Loucy (cell line): ENCODE results near the gene HBB.

Experiments used
- H2AFZ ChIP-seq: fragments of 200-600 bp; sonication (generic); 2 replicates; pipeline ENCODE4 v1.6.0; 2016; ENCODE audit warnings: antibody characterized with exemption, mild to moderate bottlenecking, low read length, moderate library complexity
- H3F3A ChIP-seq: fragments of 200-600 bp; 2 replicates; pipeline ENCODE4 v1.6.0; 2016; ENCODE audit warnings: antibody characterized with exemption, low read depth, mild to moderate bottlenecking
- H3K27me3 ChIP-seq: fragments of 200-600 bp; sonication (generic); 2 replicates; pipeline ENCODE4 v1.6.1; 2014; ENCODE audit warnings: low read length, mild to moderate bottlenecking; ENCODE audit not compliant: insufficient read depth, poor library complexity, severe bottlenecking
- H3K36me3 ChIP-seq: fragments of 200-600 bp; sonication (generic); 2 replicates; pipeline ENCODE4 v1.6.1; 2016; ENCODE audit warnings: low read length; ENCODE audit not compliant: insufficient read depth
- H3K4me1 ChIP-seq: fragments of 200-600 bp; sonication (generic); 2 replicates; pipeline ENCODE4 v1.5.1; 2014; ENCODE audit warnings: low read length, mild to moderate bottlenecking; ENCODE audit not compliant: insufficient read depth, poor library complexity, severe bottlenecking
- H3K4me2 ChIP-seq: fragments of 200-600 bp; sonication (generic); 2 replicates; pipeline ENCODE4 v1.6.0; 2014; ENCODE audit warnings: antibody characterized with exemption, low read length, low read depth, mild to moderate bottlenecking; ENCODE audit not compliant: poor library complexity, severe bottlenecking
- H3K4me3 ChIP-seq: fragments of 200-600 bp; sonication (generic); 2 replicates; pipeline ENCODE4 v1.5.1; 2014; ENCODE audit warnings: low read length, mild to moderate bottlenecking, mixed read lengths; ENCODE audit not compliant: poor library complexity, severe bottlenecking
- H3K79me2 ChIP-seq: fragments of 200-600 bp; sonication (generic); 2 replicates; pipeline ENCODE4 v1.6.1; 2014; ENCODE audit warnings: low read length; ENCODE audit not compliant: insufficient read depth
- H3K9ac ChIP-seq: fragments of 200-600 bp; sonication (generic); 2 replicates; pipeline ENCODE4 v1.6.0; 2014; ENCODE audit warnings: mild to moderate bottlenecking, low read depth, low read length, moderate library complexity; ENCODE audit not compliant: poor library complexity, severe bottlenecking
- H3K9me2 ChIP-seq: fragments of 200-600 bp; sonication (generic); replicated peaks from 2 replicates; pipeline ENCODE4 v1.6.1; 2016; ENCODE audit warnings: low read depth, low read length, mixed read lengths
- H3K9me3 ChIP-seq: fragments of 200-600 bp; sonication (generic); 2 replicates; pipeline ENCODE4 v1.6.1; 2014; ENCODE audit warnings: mild to moderate bottlenecking, antibody characterized with exemption, low read length, low read depth; ENCODE audit not compliant: insufficient read depth
- H4K20me1 ChIP-seq: fragments of 200-600 bp; sonication (generic); 2 replicates; pipeline ENCODE4 v1.6.0; 2014; ENCODE audit warnings: antibody characterized with exemption, low read length, mild to moderate bottlenecking; ENCODE audit not compliant: insufficient read depth, poor library complexity, severe bottlenecking
- EZH2phosphoT487 ChIP-seq: fragments of 200-600 bp; IDR thresholded peaks from 2 replicates; pipeline ENCODE4 v1.6.1; 2018; ENCODE audit warnings: antibody characterized with exemption, mild to moderate bottlenecking, moderate library complexity, borderline replicate concordance
- TF ChIP-seq, protein P1 (sequence below): fragments of 200-600 bp; sonication (generic); conservative IDR thresholded peaks from 2 replicates; pipeline ENCODE4 v1.5.1; 2014; ENCODE audit warnings: mild to moderate bottlenecking, antibody characterized with exemption, low read length

Gene HBB

DNA sequence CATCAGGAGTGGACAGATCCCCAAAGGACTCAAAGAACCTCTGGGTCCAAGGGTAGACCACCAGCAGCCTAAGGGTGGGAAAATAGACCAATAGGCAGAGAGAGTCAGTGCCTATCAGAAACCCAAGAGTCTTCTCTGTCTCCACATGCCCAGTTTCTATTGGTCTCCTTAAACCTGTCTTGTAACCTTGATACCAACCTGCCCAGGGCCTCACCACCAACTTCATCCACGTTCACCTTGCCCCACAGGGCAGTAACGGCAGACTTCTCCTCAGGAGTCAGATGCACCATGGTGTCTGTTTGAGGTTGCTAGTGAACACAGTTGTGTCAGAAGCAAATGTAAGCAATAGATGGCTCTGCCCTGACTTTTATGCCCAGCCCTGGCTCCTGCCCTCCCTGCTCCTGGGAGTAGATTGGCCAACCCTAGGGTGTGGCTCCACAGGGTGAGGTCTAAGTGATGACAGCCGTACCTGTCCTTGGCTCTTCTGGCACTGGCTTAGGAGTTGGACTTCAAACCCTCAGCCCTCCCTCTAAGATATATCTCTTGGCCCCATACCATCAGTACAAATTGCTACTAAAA, at the start of gene HBB:
Gene HBB (minus strand): TSS at position 340 of the 579 bp plus-strand sequence. CDS start 50 bp downstream, at position 290.
- Histone ChIP-seq H3K4me2 (no peak within 1 kb of the TSS), H3F3A (no peaks in the 10 kb centered on the region), H3K79me2 (no peaks in the 10 kb centered on the region), H3K4me3 (no peak within 1 kb of the TSS), H3K9ac (no peak within 1 kb of the TSS), H3K27me3 (no peaks in the 10 kb centered on the region), H2AFZ (no peak within 1 kb of the TSS), H3K36me3 (no peaks in the 10 kb centered on the region), H4K20me1 (no peaks in the 10 kb centered on the region), H3K4me1 (no peaks in the 10 kb centered on the region), H3K9me2 (no peaks in the 10 kb centered on the region), H3K9me3 (no peaks in the 10 kb centered on the region)
- TF ChIP-seq EZH2phosphoT487 = no peak
- TF ChIP-seq, protein P1, sequence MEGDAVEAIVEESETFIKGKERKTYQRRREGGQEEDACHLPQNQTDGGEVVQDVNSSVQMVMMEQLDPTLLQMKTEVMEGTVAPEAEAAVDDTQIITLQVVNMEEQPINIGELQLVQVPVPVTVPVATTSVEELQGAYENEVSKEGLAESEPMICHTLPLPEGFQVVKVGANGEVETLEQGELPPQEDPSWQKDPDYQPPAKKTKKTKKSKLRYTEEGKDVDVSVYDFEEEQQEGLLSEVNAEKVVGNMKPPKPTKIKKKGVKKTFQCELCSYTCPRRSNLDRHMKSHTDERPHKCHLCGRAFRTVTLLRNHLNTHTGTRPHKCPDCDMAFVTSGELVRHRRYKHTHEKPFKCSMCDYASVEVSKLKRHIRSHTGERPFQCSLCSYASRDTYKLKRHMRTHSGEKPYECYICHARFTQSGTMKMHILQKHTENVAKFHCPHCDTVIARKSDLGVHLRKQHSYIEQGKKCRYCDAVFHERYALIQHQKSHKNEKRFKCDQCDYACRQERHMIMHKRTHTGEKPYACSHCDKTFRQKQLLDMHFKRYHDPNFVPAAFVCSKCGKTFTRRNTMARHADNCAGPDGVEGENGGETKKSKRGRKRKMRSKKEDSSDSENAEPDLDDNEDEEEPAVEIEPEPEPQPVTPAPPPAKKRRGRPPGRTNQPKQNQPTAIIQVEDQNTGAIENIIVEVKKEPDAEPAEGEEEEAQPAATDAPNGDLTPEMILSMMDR = no peak

DNA sequence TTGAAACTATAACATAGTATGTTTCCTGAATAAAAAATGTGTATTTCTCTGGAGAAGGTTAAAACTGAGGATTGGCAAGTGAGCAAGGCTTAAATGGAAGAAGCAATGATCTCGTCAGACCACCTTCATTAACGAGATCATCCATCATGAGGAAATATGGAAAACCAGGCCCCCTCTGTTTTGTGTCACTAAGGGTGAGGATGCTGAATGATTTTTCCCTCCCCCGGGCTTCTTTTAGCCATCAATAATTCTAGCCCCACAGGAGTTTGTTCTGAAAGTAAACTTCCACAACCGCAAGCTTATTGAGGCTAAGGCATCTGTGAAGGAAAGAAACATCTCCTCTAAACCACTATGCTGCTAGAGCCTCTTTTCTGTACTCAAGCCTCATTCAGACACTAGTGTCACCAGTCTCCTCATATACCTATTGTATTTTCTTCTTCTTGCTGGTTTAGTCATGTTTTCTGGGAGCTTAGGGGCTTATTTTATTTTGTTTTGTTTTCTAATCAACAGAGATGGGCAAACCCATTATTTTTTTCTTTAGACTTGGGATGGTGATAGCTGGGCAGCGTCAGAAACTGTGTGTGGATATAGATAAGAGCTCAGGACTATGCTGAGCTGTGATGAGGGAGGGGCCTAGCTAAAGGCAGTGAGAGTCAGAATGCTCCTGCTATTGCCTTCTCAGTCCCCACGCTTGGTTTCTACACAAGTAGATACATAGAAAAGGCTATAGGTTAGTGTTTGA, 48.7 kb upstream of the HBB start:
- no peaks in the 10 kb centered on the region for H3K36me3 ChIP-seq
- H3K4me2 ChIP-seq = no peak overlapping the region
- no peaks in the 10 kb centered on the region for H3K9me3 ChIP-seq
- no peak overlapping the region for H2AFZ ChIP-seq
- H3K9me2 ChIP-seq = no peaks in the 10 kb centered on the region
- no peaks in the 10 kb centered on the region for H3K79me2 ChIP-seq
- no peak overlapping the region for H3K9ac ChIP-seq
- no peaks in the 10 kb centered on the region for H3K27me3 ChIP-seq
- TF ChIP-seq, protein P1 = no peak
- TF ChIP-seq EZH2phosphoT487 = no peak
- H4K20me1 ChIP-seq = no peaks in the 10 kb centered on the region
- H3K4me1 ChIP-seq = no peaks in the 10 kb centered on the region
- no peaks in the 10 kb centered on the region for H3F3A ChIP-seq
- no peak overlapping the region for H3K4me3 ChIP-seq

DNA sequence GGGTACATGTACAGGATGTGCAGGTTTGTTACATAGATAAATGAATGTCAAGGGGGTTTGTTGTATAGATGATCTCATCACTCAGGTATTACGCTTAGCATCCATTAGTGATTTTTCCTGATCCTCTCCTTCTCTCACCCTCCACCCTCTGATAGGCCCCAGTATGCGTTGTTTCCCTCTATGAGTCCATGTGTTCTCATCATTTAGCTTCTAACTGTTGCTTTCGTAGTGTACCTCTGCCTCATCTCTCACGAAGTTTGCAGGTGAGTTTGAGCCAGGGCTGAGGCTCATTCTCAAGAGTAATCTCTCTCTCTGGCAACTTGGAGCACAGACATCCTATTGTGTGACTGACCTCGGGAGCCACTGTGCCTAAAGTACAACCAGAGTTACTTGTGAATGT, 47.5 kb upstream of the HBB start:
- Histone ChIP-seq H3K9me2 (no peaks in the 10 kb centered on the region), H3K36me3 (no peaks in the 10 kb centered on the region), H3K9ac (no peak overlapping the region)

More for the DNA sequence above, 47.5 kb upstream of the HBB start:
- H3K4me2 ChIP-seq = no peak overlapping the region
- H3K4me1 ChIP-seq = no peaks in the 10 kb centered on the region
- no peaks in the 10 kb centered on the region for H3K27me3 ChIP-seq
- H2AFZ ChIP-seq = no peak overlapping the region
- no peaks in the 10 kb centered on the region for H4K20me1 ChIP-seq
- H3F3A ChIP-seq = no peaks in the 10 kb centered on the region
- H3K4me3 ChIP-seq = no peak overlapping the region
- H3K79me2 ChIP-seq = no peaks in the 10 kb centered on the region
- no peaks in the 10 kb centered on the region for H3K9me3 ChIP-seq
- TF ChIP-seq, protein P1 = no peak
